Parathyroid adenoma (tissue), 2 donors: ENCODE measurements around the gene AFF3.

Experiments used
- H2AFZ ChIP-seq: fragments of 300-600 bp; sonication (generic); one replicate; pipeline ENCODE4 v1.7.0; 2017; ENCODE audit warnings: antibody characterized with exemption, mild to moderate bottlenecking
- H3K27ac ChIP-seq: fragments of 300-600 bp; sonication (generic); one replicate; pipeline ENCODE4 v1.7.0; 2017
- H3K27me3 ChIP-seq: fragments of 300-600 bp; sonication (generic); one replicate; pipeline ENCODE4 v1.7.0; 2017; ENCODE audit warnings: low read length; ENCODE audit not compliant: control insufficient read depth, insufficient read depth
- H3K36me3 ChIP-seq: fragments of 300-600 bp; sonication (generic); one replicate; pipeline ENCODE4 v1.7.0; 2017; ENCODE audit warnings: low read length; ENCODE audit not compliant: control insufficient read depth, insufficient read depth
- H3K4me1 ChIP-seq: fragments of 300-600 bp; sonication (generic); one replicate; pipeline ENCODE4 v1.7.0; 2017; ENCODE audit warnings: control low read depth
- H3K4me2 ChIP-seq: fragments of 300-600 bp; sonication (generic); one replicate; pipeline ENCODE4 v1.7.0; 2017; ENCODE audit warnings: low read length
- H3K4me3 ChIP-seq: fragments of 300-600 bp; sonication (generic); one replicate; pipeline ENCODE4 v1.7.0; 2017; ENCODE audit warnings: low read depth, low read length
- H3K79me2 ChIP-seq: fragments of 300-600 bp; sonication (generic); one replicate; pipeline ENCODE4 v1.7.0; 2017; ENCODE audit warnings: control low read depth
- H3K9ac ChIP-seq: fragments of 300-600 bp; sonication (generic); one replicate; pipeline ENCODE4 v1.7.0; 2017; ENCODE audit warnings: mild to moderate bottlenecking
- H3K9me3 ChIP-seq: fragments of 300-600 bp; sonication (generic); one replicate; pipeline ENCODE4 v1.7.0; 2017; ENCODE audit warnings: low read length; ENCODE audit not compliant: control insufficient read depth
- TF ChIP-seq, protein P1 (sequence below): fragments of 300-600 bp; sonication (generic); IDR thresholded peaks from one replicate; pipeline ENCODE4 v1.7.0; 2017; ENCODE audit warnings: antibody characterized with exemption, mild to moderate bottlenecking
- donor health status: primary hyperparathyroidism.

Gene AFF3

GRCh38 chr2:99621774-99622173 is 520.6 kb downstream of the AFF3 start:
- TF ChIP-seq, protein P1, sequence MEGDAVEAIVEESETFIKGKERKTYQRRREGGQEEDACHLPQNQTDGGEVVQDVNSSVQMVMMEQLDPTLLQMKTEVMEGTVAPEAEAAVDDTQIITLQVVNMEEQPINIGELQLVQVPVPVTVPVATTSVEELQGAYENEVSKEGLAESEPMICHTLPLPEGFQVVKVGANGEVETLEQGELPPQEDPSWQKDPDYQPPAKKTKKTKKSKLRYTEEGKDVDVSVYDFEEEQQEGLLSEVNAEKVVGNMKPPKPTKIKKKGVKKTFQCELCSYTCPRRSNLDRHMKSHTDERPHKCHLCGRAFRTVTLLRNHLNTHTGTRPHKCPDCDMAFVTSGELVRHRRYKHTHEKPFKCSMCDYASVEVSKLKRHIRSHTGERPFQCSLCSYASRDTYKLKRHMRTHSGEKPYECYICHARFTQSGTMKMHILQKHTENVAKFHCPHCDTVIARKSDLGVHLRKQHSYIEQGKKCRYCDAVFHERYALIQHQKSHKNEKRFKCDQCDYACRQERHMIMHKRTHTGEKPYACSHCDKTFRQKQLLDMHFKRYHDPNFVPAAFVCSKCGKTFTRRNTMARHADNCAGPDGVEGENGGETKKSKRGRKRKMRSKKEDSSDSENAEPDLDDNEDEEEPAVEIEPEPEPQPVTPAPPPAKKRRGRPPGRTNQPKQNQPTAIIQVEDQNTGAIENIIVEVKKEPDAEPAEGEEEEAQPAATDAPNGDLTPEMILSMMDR, result no peak
- Histone ChIP-seq H3K9ac (no peak overlapping the region), H3K4me3 (no peak overlapping the region), H3K4me1 (no peaks in the 10 kb centered on the region), H2AFZ (no peak overlapping the region), H3K4me2 (no peak overlapping the region), H3K9me3 (no peaks in the 10 kb centered on the region), H3K79me2 (no peaks in the 10 kb centered on the region), H3K27ac (no peak overlapping the region), H3K36me3 (no peaks in the 10 kb centered on the region), H3K27me3 (no peaks in the 10 kb centered on the region)

GRCh38 chr2:99621106-99621505 is 521.3 kb downstream of the AFF3 start:
- no peak overlapping the region for H3K4me3 ChIP-seq
- no peaks in the 10 kb centered on the region for H3K27me3 ChIP-seq
- H3K4me1 ChIP-seq, result no peaks in the 10 kb centered on the region
- H3K4me2 ChIP-seq, result no peak overlapping the region
- no peaks in the 10 kb centered on the region for H3K9me3 ChIP-seq
- no peaks in the 10 kb centered on the region for H3K79me2 ChIP-seq
- H2AFZ ChIP-seq, result no peak overlapping the region
- no peak overlapping the region for H3K9ac ChIP-seq
- no peaks in the 10 kb centered on the region for H3K36me3 ChIP-seq
- H3K27ac ChIP-seq, result no peak overlapping the region
- TF ChIP-seq, protein P1, result no peak

DNA sequence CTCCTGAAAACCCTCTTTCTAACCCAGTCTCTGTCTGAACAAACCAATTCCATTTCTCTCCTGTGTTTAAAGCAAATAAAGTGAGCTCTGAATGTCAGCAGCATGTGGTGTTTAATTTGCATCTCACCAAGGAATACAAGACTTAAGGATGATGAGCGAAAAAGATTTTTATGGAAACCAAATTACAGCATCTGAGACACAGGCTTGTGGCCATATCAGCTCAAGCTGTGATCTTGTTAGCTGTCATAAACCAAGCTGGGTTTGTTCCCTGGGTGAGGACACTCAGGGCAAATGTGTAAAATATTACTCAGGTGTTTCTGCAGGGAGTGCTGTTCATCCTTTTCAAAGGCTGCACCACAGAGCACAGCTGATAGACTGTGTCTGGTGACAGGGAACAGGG is 523.2 kb downstream of the AFF3 start:
- TF ChIP-seq, protein P1, result no peak
- Histone ChIP-seq H3K4me1 (no peaks in the 10 kb centered on the region), H3K27ac (no peak overlapping the region), H3K79me2 (no peaks in the 10 kb centered on the region), H3K9me3 (no peaks in the 10 kb centered on the region), H3K4me2 (no peak overlapping the region), H2AFZ (no peak overlapping the region), H3K9ac (no peak overlapping the region), H3K36me3 (no peaks in the 10 kb centered on the region), H3K27me3 (no peaks in the 10 kb centered on the region), H3K4me3 (no peak overlapping the region)

GRCh38 chr2:99618579-99619097 is 523.8 kb downstream of the AFF3 start:
- Histone ChIP-seq H2AFZ (no peak overlapping the region), H3K27ac (no peak overlapping the region), H3K4me2 (no peak overlapping the region), H3K79me2 (no peaks in the 10 kb centered on the region), H3K4me3 (no peak overlapping the region), H3K27me3 (no peaks in the 10 kb centered on the region), H3K9me3 (no peaks in the 10 kb centered on the region), H3K4me1 (no peaks in the 10 kb centered on the region), H3K36me3 (no peaks in the 10 kb centered on the region), H3K9ac (no peak overlapping the region)
- TF ChIP-seq, protein P1, result no peak

GRCh38 chr2:99617811-99618210 is 524.6 kb downstream of the AFF3 start:
- H2AFZ ChIP-seq, result no peak overlapping the region
- no peaks in the 10 kb centered on the region for H3K27me3 ChIP-seq
- H3K27ac ChIP-seq, result no peak overlapping the region
- no peaks in the 10 kb centered on the region for H3K9me3 ChIP-seq
- H3K4me3 ChIP-seq, result no peak overlapping the region
- H3K36me3 ChIP-seq, result no peaks in the 10 kb centered on the region
- H3K4me1 ChIP-seq, result no peaks in the 10 kb centered on the region
- H3K79me2 ChIP-seq, result no peaks in the 10 kb centered on the region
- TF ChIP-seq, protein P1, result no peak
- H3K9ac ChIP-seq, result no peak overlapping the region
- H3K4me2 ChIP-seq, result no peak overlapping the region
